ENCODE measurements around the gene NUP210.
"Not testable (repeated sequence)": the region's sequence is repeated elsewhere in the genome, so short reads cannot be mapped to it uniquely, and the experiment has no call there.

NUP210 gene

DNA sequence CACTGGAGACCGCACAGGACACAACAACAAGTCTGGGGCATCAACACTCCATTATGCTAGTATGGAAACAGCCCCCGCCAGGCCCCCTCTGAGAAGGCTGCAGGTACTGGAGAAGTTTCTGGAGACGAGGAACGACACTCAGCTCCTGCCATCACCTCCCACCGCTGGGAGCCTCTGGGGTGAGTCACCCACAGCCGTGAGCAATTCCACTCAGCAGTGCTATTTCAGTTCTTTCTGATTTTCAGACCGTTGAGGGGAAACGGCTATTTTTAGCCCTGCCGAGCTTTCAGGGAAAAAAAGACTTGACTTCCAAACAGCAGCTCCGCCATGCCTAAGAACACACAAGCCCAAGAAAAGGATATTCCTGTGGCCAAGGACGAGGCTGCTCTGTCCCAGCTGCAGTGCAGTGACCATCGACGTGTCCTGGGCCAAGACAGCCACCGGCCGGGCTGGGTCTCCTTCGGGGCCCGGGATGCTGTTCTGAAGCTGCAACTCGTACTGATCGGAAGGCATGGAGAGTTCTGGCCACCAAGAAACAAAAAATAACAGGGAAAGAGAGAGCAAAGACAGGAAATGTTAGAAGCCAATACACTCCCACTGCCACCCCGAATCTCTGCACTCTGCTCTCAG, 40.8 kb downstream of the NUP210 start:
- no peak overlapping the region for H3K4me3 ChIP-seq (ENCODE audit: low read length)
- H3K4me1 ChIP-seq (ENCODE audit: control insufficient read depth, insufficient read depth, low read length), result no peaks in the 10 kb centered on the region
- H3K27me3 ChIP-seq (ENCODE audit: control insufficient read depth, insufficient read depth, low read length), result no peaks in the 10 kb centered on the region
- H3K9me3 ChIP-seq (replicated peaks; ENCODE audit: low read length), result no peaks in the 10 kb centered on the region
- no peaks in the 10 kb centered on the region for H3K36me3 ChIP-seq (ENCODE audit: insufficient read depth, low read length)
- no peak overlapping the region for H3K9ac ChIP-seq (ENCODE audit: low read depth, low read length)
- H3K4me2 ChIP-seq (ENCODE audit: low read length), result no peak overlapping the region

DNA sequence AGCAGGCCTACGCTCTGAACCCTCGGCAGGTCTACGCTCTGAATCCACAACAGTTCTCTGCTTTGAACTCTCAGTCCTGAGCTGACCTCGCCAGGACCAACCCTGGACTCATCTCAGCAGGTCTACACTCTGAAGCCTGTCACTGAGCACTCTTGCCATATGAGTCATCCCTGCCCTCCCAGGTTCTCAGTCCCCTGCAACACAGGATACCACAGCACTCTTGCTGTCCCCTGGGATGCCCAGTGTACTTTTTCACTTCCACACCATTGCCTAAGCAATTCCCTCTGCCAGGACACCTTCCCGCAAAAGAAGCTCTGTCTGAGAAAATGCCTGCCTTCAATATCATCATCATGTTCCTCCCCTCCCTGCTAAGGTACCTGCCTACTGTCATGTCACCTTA, 42.0 kb downstream of the NUP210 start:
- H3K27me3 ChIP-seq (ENCODE audit: control insufficient read depth, insufficient read depth, low read length), result no peaks in the 10 kb centered on the region
- H3K4me1 ChIP-seq (ENCODE audit: control insufficient read depth, insufficient read depth, low read length), result no peaks in the 10 kb centered on the region
- no peak overlapping the region for H3K9ac ChIP-seq (ENCODE audit: low read depth, low read length)
- no peaks in the 10 kb centered on the region for H3K9me3 ChIP-seq (replicated peaks; ENCODE audit: low read length)
- no peaks in the 10 kb centered on the region for H3K36me3 ChIP-seq (ENCODE audit: insufficient read depth, low read length)
- H3K4me3 ChIP-seq (ENCODE audit: low read length), result no peak overlapping the region
- H3K4me2 ChIP-seq (ENCODE audit: low read length), result no peak overlapping the region

DNA sequence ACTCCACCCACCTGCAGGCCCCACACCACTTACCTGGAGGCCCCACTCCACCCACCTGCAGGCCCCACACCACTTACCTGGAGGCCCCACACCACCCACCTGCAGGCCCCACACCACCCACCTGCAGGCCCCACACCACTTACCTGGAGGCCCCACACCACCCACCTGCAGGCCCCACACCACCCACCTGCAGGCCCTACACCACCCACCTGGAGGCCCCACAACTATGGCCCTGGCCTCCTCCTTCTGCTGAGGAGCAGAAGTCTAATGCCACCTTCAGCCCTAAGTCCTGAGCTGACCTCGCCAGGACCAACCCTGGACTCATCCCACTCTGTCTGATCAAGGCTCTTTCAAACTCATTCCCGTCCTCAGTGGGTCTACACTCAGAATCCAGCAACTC, 42.4 kb downstream of the NUP210 start:
- not testable (repeated sequence) for H3K4me2 ChIP-seq (ENCODE audit: low read length); H3K9me3 ChIP-seq (replicated peaks; ENCODE audit: low read length); H3K27me3 ChIP-seq (ENCODE audit: control insufficient read depth, insufficient read depth, low read length); H3K36me3 ChIP-seq (ENCODE audit: insufficient read depth, low read length); H3K4me3 ChIP-seq (ENCODE audit: low read length); H3K9ac ChIP-seq (ENCODE audit: low read depth, low read length); H3K4me1 ChIP-seq (ENCODE audit: control insufficient read depth, insufficient read depth, low read length)

DNA sequence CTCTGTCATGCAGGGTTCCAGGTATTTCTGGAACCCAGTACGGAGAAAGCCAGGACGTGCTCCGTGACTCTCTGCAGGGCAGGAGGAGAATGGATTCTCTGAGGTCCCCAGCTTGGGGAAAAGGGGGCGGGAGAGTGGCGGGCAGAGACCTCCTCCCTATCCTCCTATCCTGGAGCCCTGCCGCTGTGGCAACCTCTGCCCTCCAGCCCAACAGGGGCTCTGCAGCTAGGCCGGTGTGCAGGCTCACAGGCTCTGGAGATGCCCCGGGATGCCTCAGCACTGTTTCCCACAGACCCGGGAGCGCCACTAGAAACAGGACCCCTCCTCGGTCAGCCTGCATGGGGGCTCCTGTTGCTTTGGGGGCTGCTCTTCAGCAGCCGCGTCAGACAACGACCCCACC, 43.1 kb downstream of the NUP210 start:
- Histone ChIP-seq H3K4me2 (ENCODE audit: low read length) (no peak overlapping the region), H3K9me3 (replicated peaks; ENCODE audit: low read length) (no peaks in the 10 kb centered on the region), H3K9ac (ENCODE audit: low read depth, low read length) (no peak overlapping the region), H3K4me3 (ENCODE audit: low read length) (no peak overlapping the region), H3K4me1 (ENCODE audit: control insufficient read depth, insufficient read depth, low read length) (no peaks in the 10 kb centered on the region), H3K36me3 (ENCODE audit: insufficient read depth, low read length) (no peaks in the 10 kb centered on the region), H3K27me3 (ENCODE audit: control insufficient read depth, insufficient read depth, low read length) (no peaks in the 10 kb centered on the region)

DNA sequence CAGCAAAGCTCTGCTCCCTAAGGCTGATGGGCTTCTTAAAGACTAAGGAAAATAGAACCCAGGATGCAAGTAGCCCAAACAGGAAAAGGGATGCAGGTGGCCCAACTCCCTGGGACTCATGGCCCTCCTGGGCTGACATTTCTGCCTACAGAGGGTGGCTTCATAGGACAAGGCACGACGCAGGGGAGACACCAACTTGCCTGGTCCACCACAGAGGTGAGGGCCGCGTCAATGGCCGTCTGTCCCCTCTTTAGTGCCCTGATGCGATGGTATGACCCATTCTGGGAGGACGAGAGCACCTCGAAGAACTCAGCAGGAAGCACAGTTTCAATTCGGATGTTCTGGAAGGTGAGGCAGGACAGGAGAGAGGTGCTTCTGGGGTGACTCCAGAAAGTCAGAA, 44.0 kb downstream of the NUP210 start:
- H3K36me3 ChIP-seq (ENCODE audit: insufficient read depth, low read length), result no peaks in the 10 kb centered on the region
- no peaks in the 10 kb centered on the region for H3K4me1 ChIP-seq (ENCODE audit: control insufficient read depth, insufficient read depth, low read length)
- H3K27me3 ChIP-seq (ENCODE audit: control insufficient read depth, insufficient read depth, low read length), result no peaks in the 10 kb centered on the region
- no peaks in the 10 kb centered on the region for H3K9me3 ChIP-seq (replicated peaks; ENCODE audit: low read length)
- no peak overlapping the region for H3K9ac ChIP-seq (ENCODE audit: low read depth, low read length)
- no peak overlapping the region for H3K4me3 ChIP-seq (ENCODE audit: low read length)
- no peak overlapping the region for H3K4me2 ChIP-seq (ENCODE audit: low read length)

DNA sequence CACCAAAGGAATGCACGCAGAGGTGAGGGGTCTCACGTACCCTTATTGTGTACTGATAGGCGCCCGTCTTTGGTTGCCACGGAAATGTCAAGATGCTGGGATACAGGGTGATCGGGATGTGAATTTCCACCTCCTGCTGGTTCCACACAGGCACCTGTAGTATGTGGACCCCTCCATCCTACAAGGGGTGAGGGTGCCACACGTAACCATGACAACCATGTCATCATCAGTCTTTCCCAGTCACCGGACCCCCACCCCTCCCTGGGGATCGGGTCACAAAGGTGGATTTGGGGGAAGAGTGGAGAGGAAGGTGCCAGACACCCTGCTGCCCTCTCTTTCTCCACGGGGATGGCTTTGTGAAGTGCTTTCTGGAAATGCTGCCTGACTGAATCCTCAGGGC, 44.7 kb downstream of the NUP210 start:
- Histone ChIP-seq H3K27me3 (ENCODE audit: control insufficient read depth, insufficient read depth, low read length) (no peaks in the 10 kb centered on the region), H3K36me3 (ENCODE audit: insufficient read depth, low read length) (no peaks in the 10 kb centered on the region), H3K4me1 (ENCODE audit: control insufficient read depth, insufficient read depth, low read length) (no peaks in the 10 kb centered on the region)

DNA sequence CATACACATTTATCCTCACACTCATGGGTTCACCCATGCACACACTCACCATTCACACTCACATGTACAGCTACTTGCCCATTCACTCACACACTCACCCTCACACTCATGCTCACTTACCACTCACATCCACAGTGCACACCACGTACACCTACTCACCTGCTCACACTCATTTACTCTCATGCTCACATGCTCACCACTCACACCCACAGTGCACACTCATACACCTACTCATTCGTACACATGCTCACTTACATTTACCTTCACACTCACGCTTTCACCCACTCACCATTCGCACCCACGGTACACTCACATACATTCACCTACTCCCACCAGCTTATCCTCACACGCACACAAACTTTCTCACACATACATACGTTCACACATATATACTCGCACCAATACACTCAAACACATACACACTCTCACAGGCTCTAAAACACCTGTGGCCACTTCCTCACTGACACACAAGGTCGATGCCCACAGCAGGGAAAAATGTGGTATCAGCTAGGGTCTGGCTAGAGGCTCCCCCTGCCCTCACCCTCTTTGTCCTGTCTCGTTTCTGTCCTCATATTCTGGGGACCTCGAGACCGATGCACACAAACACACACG, 46.0 kb downstream of the NUP210 start:
- Histone ChIP-seq H3K4me2 (ENCODE audit: low read length) (no peak overlapping the region), H3K36me3 (ENCODE audit: insufficient read depth, low read length) (no peaks in the 10 kb centered on the region), H3K4me3 (ENCODE audit: low read length) (no peak overlapping the region), H3K27me3 (ENCODE audit: control insufficient read depth, insufficient read depth, low read length) (no peaks in the 10 kb centered on the region), H3K4me1 (ENCODE audit: control insufficient read depth, insufficient read depth, low read length) (no peaks in the 10 kb centered on the region), H3K9ac (ENCODE audit: low read depth, low read length) (no peak overlapping the region), H3K9me3 (replicated peaks; ENCODE audit: low read length) (no peaks in the 10 kb centered on the region)

More for the DNA sequence above, 44.7 kb downstream of the NUP210 start:
- no peak overlapping the region for H3K9ac ChIP-seq (ENCODE audit: low read depth, low read length)
- no peaks in the 10 kb centered on the region for H3K9me3 ChIP-seq (replicated peaks; ENCODE audit: low read length)
- H3K4me2 ChIP-seq (ENCODE audit: low read length), result no peak overlapping the region
- H3K4me3 ChIP-seq (ENCODE audit: low read length), result no peak overlapping the region

DNA sequence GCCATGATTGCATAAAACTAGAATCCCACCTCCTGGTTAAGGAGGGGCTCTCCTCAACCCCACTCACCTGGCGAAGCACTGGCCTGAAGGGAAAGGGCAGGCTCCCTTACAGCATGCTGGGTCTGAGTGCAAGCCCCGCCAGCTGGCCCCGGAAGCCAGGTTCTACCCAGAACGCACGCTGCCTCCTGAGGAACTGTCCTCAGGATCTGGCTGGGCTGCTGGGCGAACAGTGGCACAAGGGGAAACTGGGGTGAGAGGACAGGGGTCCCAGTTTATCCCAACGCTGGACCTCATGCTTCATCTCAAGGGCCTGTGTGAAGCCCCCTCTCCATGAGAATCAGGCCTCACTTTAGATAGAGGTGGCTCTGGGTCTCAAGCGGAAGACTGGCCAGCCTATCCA, 47.5 kb downstream of the NUP210 start:
- H3K9ac ChIP-seq (ENCODE audit: low read depth, low read length), result no peak overlapping the region
- H3K4me3 ChIP-seq (ENCODE audit: low read length), result no peak overlapping the region
- no peaks in the 10 kb centered on the region for H3K27me3 ChIP-seq (ENCODE audit: control insufficient read depth, insufficient read depth, low read length)
- no peaks in the 10 kb centered on the region for H3K4me1 ChIP-seq (ENCODE audit: control insufficient read depth, insufficient read depth, low read length)
- H3K9me3 ChIP-seq (replicated peaks; ENCODE audit: low read length), result no peaks in the 10 kb centered on the region
- H3K36me3 ChIP-seq (ENCODE audit: insufficient read depth, low read length), result no peaks in the 10 kb centered on the region
- no peak overlapping the region for H3K4me2 ChIP-seq (ENCODE audit: low read length)

DNA sequence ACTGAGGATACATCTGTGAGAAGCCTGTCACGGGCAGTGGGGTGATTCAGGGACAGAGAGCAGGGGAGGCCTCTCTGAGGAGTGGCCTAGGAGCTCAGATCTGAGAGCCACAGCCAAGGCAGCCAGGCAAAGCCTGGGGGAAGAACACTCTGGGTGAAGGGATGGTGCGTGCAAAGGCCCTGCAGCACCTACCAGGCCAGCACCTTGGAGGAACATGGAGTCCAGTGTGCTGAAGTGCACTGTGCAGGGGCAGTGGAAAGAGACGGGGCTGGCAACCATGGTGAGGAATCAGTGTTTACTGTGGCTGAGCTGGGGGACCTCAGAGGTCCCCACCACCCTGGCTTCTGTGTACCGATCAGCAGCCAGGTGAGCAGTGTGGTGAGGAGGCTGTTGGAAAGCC, 48.0 kb downstream of the NUP210 start:
- Histone ChIP-seq H3K4me3 (ENCODE audit: low read length) (no peak overlapping the region), H3K36me3 (ENCODE audit: insufficient read depth, low read length) (no peaks in the 10 kb centered on the region), H3K27me3 (ENCODE audit: control insufficient read depth, insufficient read depth, low read length) (no peaks in the 10 kb centered on the region), H3K9me3 (replicated peaks; ENCODE audit: low read length) (no peaks in the 10 kb centered on the region), H3K9ac (ENCODE audit: low read depth, low read length) (no peak overlapping the region), H3K4me1 (ENCODE audit: control insufficient read depth, insufficient read depth, low read length) (no peaks in the 10 kb centered on the region), H3K4me2 (ENCODE audit: low read length) (no peak overlapping the region)

DNA sequence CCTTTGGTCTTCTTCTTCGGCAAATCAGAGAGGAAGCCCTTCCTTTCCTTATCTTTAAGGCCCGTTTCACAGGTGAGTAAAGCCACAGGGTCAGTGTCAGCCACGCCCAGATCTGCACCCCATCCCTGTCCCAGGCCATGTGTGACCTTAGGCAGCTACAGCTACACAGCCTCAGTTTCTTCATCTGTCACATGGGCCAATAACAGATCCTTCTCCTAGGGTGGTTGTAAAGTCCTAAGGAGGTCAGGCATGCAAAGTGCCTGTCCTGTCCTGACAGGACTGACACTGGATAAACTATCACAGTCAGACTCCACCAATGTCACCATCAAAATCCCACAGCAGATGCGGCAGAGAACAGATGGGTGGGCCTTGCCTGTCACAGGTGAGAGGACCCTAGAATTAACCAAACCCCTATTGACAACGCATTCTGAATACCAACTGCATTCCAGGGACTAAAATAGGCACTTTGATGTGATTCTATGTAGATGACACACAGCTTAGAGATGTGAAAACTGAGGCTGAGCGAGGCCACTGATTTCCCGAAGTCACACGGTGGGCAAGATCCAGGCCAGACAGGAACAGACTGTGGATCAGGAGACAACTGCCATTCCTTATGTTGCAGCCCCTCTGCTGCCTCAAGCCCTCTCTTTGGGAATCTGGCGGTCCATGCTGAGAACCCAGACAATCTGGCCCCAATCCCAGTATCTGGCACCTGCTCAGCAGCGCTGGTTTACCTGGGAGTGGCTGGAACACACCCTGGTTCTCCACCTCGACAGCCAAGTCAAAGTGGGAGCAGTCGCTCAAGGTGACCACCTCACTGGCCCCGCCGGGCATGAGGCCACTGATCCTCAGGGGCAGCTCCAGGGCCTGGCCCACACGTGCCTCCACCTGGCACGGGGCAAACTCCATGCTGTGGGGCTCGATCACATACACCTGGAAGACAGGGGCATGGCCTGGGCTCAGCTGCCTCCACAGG, 48.7 kb downstream of the NUP210 start:
- no peaks in the 10 kb centered on the region for H3K9me3 ChIP-seq (replicated peaks; ENCODE audit: low read length)
- H3K4me2 ChIP-seq (ENCODE audit: low read length), result no peak overlapping the region
- H3K4me1 ChIP-seq (ENCODE audit: control insufficient read depth, insufficient read depth, low read length), result no peaks in the 10 kb centered on the region
- H3K27me3 ChIP-seq (ENCODE audit: control insufficient read depth, insufficient read depth, low read length), result no peaks in the 10 kb centered on the region
- no peaks in the 10 kb centered on the region for H3K36me3 ChIP-seq (ENCODE audit: insufficient read depth, low read length)
- H3K9ac ChIP-seq (ENCODE audit: low read depth, low read length), result no peak overlapping the region
- H3K4me3 ChIP-seq (ENCODE audit: low read length), result no peak overlapping the region

DNA sequence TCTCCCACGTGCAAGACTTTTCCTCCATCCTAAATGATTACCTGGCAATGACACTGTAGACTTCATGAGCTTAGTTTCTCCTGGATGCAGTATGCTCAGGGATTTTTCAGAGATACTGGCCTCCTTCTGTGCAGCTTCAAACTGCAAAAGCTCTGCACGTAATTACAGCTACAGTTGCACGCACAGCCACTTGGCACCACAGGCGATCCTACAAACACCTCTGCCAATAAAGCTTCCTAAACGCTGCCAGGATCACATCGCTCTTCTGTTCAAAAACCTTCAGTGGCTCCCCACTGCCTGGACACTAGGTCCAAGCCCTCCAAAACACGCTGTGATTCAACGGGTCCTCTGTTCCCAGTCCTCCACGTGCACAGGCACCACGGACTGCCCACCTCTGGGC, 49.5 kb downstream of the NUP210 start:
- Histone ChIP-seq H3K9me3 (replicated peaks; ENCODE audit: low read length) (no peaks in the 10 kb centered on the region), H3K4me2 (ENCODE audit: low read length) (no peak overlapping the region), H3K27me3 (ENCODE audit: control insufficient read depth, insufficient read depth, low read length) (no peaks in the 10 kb centered on the region), H3K36me3 (ENCODE audit: insufficient read depth, low read length) (no peaks in the 10 kb centered on the region), H3K4me3 (ENCODE audit: low read length) (no peak overlapping the region), H3K9ac (ENCODE audit: low read depth, low read length) (no peak overlapping the region), H3K4me1 (ENCODE audit: control insufficient read depth, insufficient read depth, low read length) (no peaks in the 10 kb centered on the region)
